Ectodermal cell (in vitro differentiated cells): ENCODE results near the gene TM9SF3.
"Not testable (repeated sequence)": the region's sequence is repeated elsewhere in the genome, so short reads cannot be mapped to it uniquely, and the experiment has no call there.

ENCODE experiments used
- H3K27ac ChIP-seq: 2 replicates; pipeline ENCODE4 v1.7.0; 2013; ENCODE audit warnings: mild to moderate bottlenecking, low read depth, low read length; ENCODE audit not compliant: insufficient read depth, poor library complexity, severe bottlenecking
- H3K27me3 ChIP-seq: 2 replicates; pipeline ENCODE4 v1.7.0; 2013; ENCODE audit warnings: mild to moderate bottlenecking, low read length; ENCODE audit not compliant: insufficient read depth, control insufficient read depth, poor library complexity, severe bottlenecking
- H3K36me3 ChIP-seq: one replicate; pipeline ENCODE4 v1.7.0; 2013; ENCODE audit warnings: low read length; ENCODE audit not compliant: control insufficient read depth, insufficient read depth
- H3K4me1 ChIP-seq: one replicate; pipeline ENCODE4 v1.7.0; 2013; ENCODE audit warnings: low read length; ENCODE audit not compliant: control insufficient read depth, insufficient read depth
- H3K4me3 ChIP-seq: 2 replicates; pipeline ENCODE4 v1.7.0; 2013; ENCODE audit warnings: low read depth, low read length, control low read depth; ENCODE audit not compliant: insufficient read depth
- H3K9me3 ChIP-seq: 2 replicates; pipeline ENCODE4 v1.7.0; 2013; ENCODE audit warnings: mild to moderate bottlenecking, low read length, moderate library complexity; ENCODE audit not compliant: control insufficient read depth
- WGBS, 2 experiments: methylation state at CpG; one replicate each; pipeline ENCODE4 v1.1.7; 2013; ENCODE audit warnings: missing lambda C conversion rate in 2 of 2; 5-methylcytosine and 5-hydroxymethylcytosine counted together

The TM9SF3 gene

GRCh38 chr10:96570983-96571964 is 15.5 kb downstream of the TM9SF3 start:
- no peaks in the 10 kb centered on the region for H3K4me1 ChIP-seq
- no peaks in the 10 kb centered on the region for H3K27me3 ChIP-seq
- peaks cover 12% of the 10 kb centered on the region for H3K36me3 ChIP-seq
- no peak overlapping the region for H3K27ac ChIP-seq
- no peak overlapping the region for H3K4me3 ChIP-seq
- WGBS, 2 experiments, result 88 to 93% methylated on average over 7 to 9 of the region's 10 CpGs
- H3K9me3 ChIP-seq, result no peaks in the 10 kb centered on the region

- H3K27ac ChIP-seq, result no peak overlapping the region
- WGBS, 2 experiments, result 90 to 96% methylated on average over 6 of the region's 6 CpGs
- H3K4me3 ChIP-seq, result no peak overlapping the region
- H3K4me1 ChIP-seq, result no peaks in the 10 kb centered on the region
- H3K27me3 ChIP-seq, result no peaks in the 10 kb centered on the region
- H3K9me3 ChIP-seq, result no peaks in the 10 kb centered on the region
- H3K36me3 ChIP-seq, result peaks cover 9% of the 10 kb centered on the region
These were observed 16.3 kb downstream of the TM9SF3 start for GRCh38 chr10:96570511-96570910.

- no peak overlapping the region for H3K27ac ChIP-seq
- no peaks in the 10 kb centered on the region for H3K36me3 ChIP-seq
- no peaks in the 10 kb centered on the region for H3K27me3 ChIP-seq
- no peak overlapping the region for H3K4me3 ChIP-seq
- WGBS, 2 experiments, result 89% methylated on average over 1 of the region's 1 CpG; no CpG with 5 or more reads in 1 of the 2 experiments
- no peaks in the 10 kb centered on the region for H3K4me1 ChIP-seq
- no peaks in the 10 kb centered on the region for H3K9me3 ChIP-seq
These were observed 18.4 kb downstream of the TM9SF3 start for GRCh38 chr10:96568402-96568801.

GRCh38 chr10:96565774-96566173 is 21.0 kb downstream of the TM9SF3 start:
- 100% methylated on average over 1 of the region's 1 CpG for WGBS, 2 experiments
- Histone ChIP-seq H3K4me1 (no peaks in the 10 kb centered on the region), H3K36me3 (no peaks in the 10 kb centered on the region), H3K27ac (no peak overlapping the region), H3K4me3 (no peak overlapping the region), H3K9me3 (no peaks in the 10 kb centered on the region), H3K27me3 (no peaks in the 10 kb centered on the region)

- Histone ChIP-seq H3K27ac (no peak overlapping the region), H3K9me3 (no peaks in the 10 kb centered on the region), H3K36me3 (peaks cover 8% of the 10 kb centered on the region), H3K27me3 (no peaks in the 10 kb centered on the region), H3K4me3 (no peak overlapping the region), H3K4me1 (no peaks in the 10 kb centered on the region)
- WGBS, 2 experiments, result 95 to 100% methylated on average over 2 of the region's 3 CpGs
These were observed 25.6 kb downstream of the TM9SF3 start for GRCh38 chr10:96560966-96561887.

- Histone ChIP-seq H3K4me3 (no peak overlapping the region), H3K4me1 (no peaks in the 10 kb centered on the region), H3K36me3 (peaks cover 8% of the 10 kb centered on the region), H3K27ac (no peak overlapping the region), H3K27me3 (no peaks in the 10 kb centered on the region), H3K9me3 (no peaks in the 10 kb centered on the region)
- WGBS, 2 experiments, result 89 to 90% methylated on average over 2 of the region's 2 CpGs
These were observed 26.3 kb downstream of the TM9SF3 start for GRCh38 chr10:96560489-96560888.

GRCh38 chr10:96556003-96556402 is 30.8 kb downstream of the TM9SF3 start:
- H3K4me3 ChIP-seq, result no peak overlapping the region
- H3K27ac ChIP-seq, result no peak overlapping the region
- peaks cover 11% of the 10 kb centered on the region for H3K4me1 ChIP-seq
- H3K9me3 ChIP-seq, result no peaks in the 10 kb centered on the region
- H3K36me3 ChIP-seq, result peaks cover 13% of the 10 kb centered on the region
- 79 to 84% methylated on average over 1 of the region's 1 CpG for WGBS, 2 experiments
- H3K27me3 ChIP-seq, result no peaks in the 10 kb centered on the region

- 90 to 96% methylated on average over 3 of the region's 3 CpGs for WGBS, 2 experiments
- H3K36me3 ChIP-seq, result peaks cover 13% of the 10 kb centered on the region
- H3K27ac ChIP-seq, result no peak overlapping the region
- no peak overlapping the region for H3K4me3 ChIP-seq
- H3K4me1 ChIP-seq, result peaks cover 11% of the 10 kb centered on the region
- no peaks in the 10 kb centered on the region for H3K9me3 ChIP-seq
- H3K27me3 ChIP-seq, result no peaks in the 10 kb centered on the region
These were observed 31.5 kb downstream of the TM9SF3 start for GRCh38 chr10:96555330-96555729.

GRCh38 chr10:96548589-96548988 is 38.2 kb downstream of the TM9SF3 start:
- WGBS, 2 experiments, result 94 to 99% methylated on average over 5 of the region's 5 CpGs
- Histone ChIP-seq H3K27me3 (no peaks in the 10 kb centered on the region), H3K36me3 (peaks cover 15% of the 10 kb centered on the region), H3K4me3 (no peak overlapping the region), H3K27ac (no peak overlapping the region), H3K4me1 (no peaks in the 10 kb centered on the region), H3K9me3 (no peaks in the 10 kb centered on the region)

GRCh38 chr10:96545558-96545957 is 41.3 kb downstream of the TM9SF3 start:
- 93 to 95% methylated on average over 10 of the region's 10 CpGs for WGBS, 2 experiments
- not testable (repeated sequence) for H3K27ac ChIP-seq, H3K9me3 ChIP-seq, H3K4me1 ChIP-seq, H3K4me3 ChIP-seq, H3K27me3 ChIP-seq
- peaks cover 15% of the 10 kb centered on the region for H3K36me3 ChIP-seq
